Measurements from ENCODE around the gene KLHL15.

KLHL15 gene

GRCh38 chrX:23953908-23954269 is 73.1 kb downstream of the KLHL15 start:
- no peak for DNase-seq (ENCODE audit: extremely low read depth, low read depth)
- TF ChIP-seq CTCF (IDR thresholded peaks at IDR 0.05; ENCODE audit: low read depth, low read length, missing control alignments), result no peak
- H3K4me3 ChIP-seq (replicated peaks; ENCODE audit: low read depth, low read length), result no peak overlapping the region

GRCh38 chrX:23952984-23953907 is 73.7 kb downstream of the KLHL15 start:
- H3K4me3 ChIP-seq (replicated peaks; ENCODE audit: low read depth, low read length), result no peak overlapping the region
- no peak for DNase-seq (ENCODE audit: extremely low read depth, low read depth)
- no peak for TF ChIP-seq CTCF (IDR thresholded peaks at IDR 0.05; ENCODE audit: low read depth, low read length, missing control alignments)

GRCh38 chrX:23952391-23952790 is 74.6 kb downstream of the KLHL15 start:
- no peak overlapping the region for H3K4me3 ChIP-seq (replicated peaks; ENCODE audit: low read depth, low read length)

GRCh38 chrX:23945206-23945605 is 81.8 kb downstream of the KLHL15 start:
- no peak overlapping the region for H3K4me3 ChIP-seq (replicated peaks; ENCODE audit: low read depth, low read length)
- TF ChIP-seq CTCF (IDR thresholded peaks at IDR 0.05; ENCODE audit: low read depth, low read length, missing control alignments), result no peak
- DNase-seq (ENCODE audit: extremely low read depth, low read depth), result no peak

More at GRCh38 chrX:23952391-23952790, 74.6 kb downstream of the KLHL15 start:
- no peak for TF ChIP-seq CTCF (IDR thresholded peaks at IDR 0.05; ENCODE audit: low read depth, low read length, missing control alignments)
- DNase-seq (ENCODE audit: extremely low read depth, low read depth), result no peak

GRCh38 chrX:23944234-23944633 is 82.8 kb downstream of the KLHL15 start:
- no peak for DNase-seq (ENCODE audit: extremely low read depth, low read depth)
- no peak for TF ChIP-seq CTCF (IDR thresholded peaks at IDR 0.05; ENCODE audit: low read depth, low read length, missing control alignments)
- no peak overlapping the region for H3K4me3 ChIP-seq (replicated peaks; ENCODE audit: low read depth, low read length)

- no peak for TF ChIP-seq CTCF (IDR thresholded peaks at IDR 0.05; ENCODE audit: low read depth, low read length, missing control alignments)
- no peak for DNase-seq (ENCODE audit: extremely low read depth, low read depth)
- no peak overlapping the region for H3K4me3 ChIP-seq (replicated peaks; ENCODE audit: low read depth, low read length)
These were observed 87.8 kb downstream of the KLHL15 start for GRCh38 chrX:23939203-23939602.
